H1 (cell line): ENCODE data around the gene DNAJC5G. TPM values are rescaled to one million over a fixed set of nuclear protein-coding genes. Genes with fewer than 3 reads are reported as not detected.

Experiments
- HDAC2 ChIP-seq, 2 experiments: fragments of 300-600 bp in 1 of 2; sonication (generic) in 1 of 2; IDR thresholded peaks; 2 replicates each; pipeline ENCODE4 v1.6.1; 2011 to 2012; ENCODE audit warnings: low read depth in 2 of 2, low read length in 2 of 2, mild to moderate bottlenecking in 2 of 2, moderate library complexity in 2 of 2, borderline replicate concordance in 1 of 2, inconsistent platforms in 1 of 2
- KDM1A ChIP-seq: fragments of 200-600, 300-600 bp; sonication (generic); IDR thresholded peaks from 2 replicates; pipeline ENCODE4 v1.7.1; 2016; ENCODE audit warnings: mild to moderate bottlenecking, low read length, borderline replicate concordance
- KDM5A ChIP-seq: fragments of 200-600 bp; IDR thresholded peaks from 2 replicates; pipeline ENCODE4 v1.7.1; 2012; ENCODE audit warnings: mild to moderate bottlenecking, low read length, inconsistent platforms, mixed read lengths
- SAP30 ChIP-seq: fragments of 300-600 bp; sonication (generic); IDR thresholded peaks from 2 replicates; pipeline ENCODE4 v1.7.1; 2012; ENCODE audit warnings: low read length, moderate library complexity, mild to moderate bottlenecking, inconsistent platforms; ENCODE audit not compliant: insufficient read depth, insufficient replicate concordance
- SRF ChIP-seq: IDR thresholded peaks from 2 replicates; pipeline ENCODE4 v1.6.1; 2011; ENCODE audit warnings: mild to moderate bottlenecking, low read depth, low read length, moderate library complexity
- polyA plus RNA-seq, 7 experiments: library from polyadenylated mRNA; depleted of rRNA in 3 of 7; stranded (reverse) in 5 of 7; unstranded in 2 of 7; fragments of >200 nt in 5 of 7; fragments of 200-250 nt in 2 of 7; gene quantifications; 1 replicate in 5 of 7; 2 replicates in 1 of 7; 4 replicates in 1 of 7; pipeline versions ENCODE4 v1.2.1 to v1.2.3, GENCODE V29; 2011 to 2013; ENCODE audit warnings: missing spikeins in 2 of 7, mixed read lengths in 2 of 7
- total RNA-seq: library from RNA; stranded (reverse); fragmentation: NEBNext Ultra II Directional; extraction: Animal tissue kit (Norgen Biotek cat#: 25700); gene quantifications from 2 replicates; pipeline ENCODE4 v1.2.1, GENCODE V29; 2021

Gene DNAJC5G
- total and polyA plus RNA-seq, 2 of the 8 experiments (the other 6 are each of a cell fraction or from before 2014, with no cell fraction given), result 0.83 to 1.4 TPM

- TF ChIP-seq HDAC2 (IDR thresholded peaks at IDR 0.05; ENCODE audit: borderline replicate concordance in 1 of 2, low read depth in 2 of 2, low read length in 2 of 2) (no peak), KDM1A (no peak), KDM5A (no peak), SRF (no peak), SAP30 (no peak)
Observed at GRCh38 chr2:27264253-27264752, 10.9 kb upstream of the DNAJC5G start (continued).
